ENCODE results near the gene DDA1. TPM values are rescaled to one million over a fixed set of nuclear protein-coding genes. Genes with fewer than 3 reads are reported as not detected.

The DDA1 gene
- total RNA-seq, 1 experiment from 2014 or later = 72.5 TPM

DNA sequence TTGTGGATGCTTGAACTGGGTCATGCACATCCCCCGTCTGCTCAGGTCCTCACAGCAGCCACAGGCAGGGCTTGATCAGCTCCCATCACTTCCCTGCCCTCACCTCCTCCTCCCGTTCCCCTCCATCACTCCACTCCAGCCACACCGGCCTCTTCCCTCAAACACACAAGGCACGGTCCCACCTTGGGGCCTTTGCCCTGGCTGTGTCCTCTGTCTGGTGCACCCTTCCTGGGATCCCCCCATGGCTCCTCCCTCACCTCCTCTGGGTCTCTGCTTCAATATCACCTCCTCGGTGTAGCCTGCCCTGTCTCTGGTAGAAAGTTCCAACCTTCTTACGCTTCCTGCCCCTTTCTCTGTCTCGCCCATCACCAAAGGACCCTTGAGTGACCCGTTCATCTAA lies 44.0 kb downstream of the DDA1 start:
- Histone ChIP-seq H3K4me3 (no peak overlapping the region), H3K4me1 (replicated peaks; ENCODE audit: insufficient read depth) (peaks cover 9% of the 10 kb centered on the region), H3F3A (ENCODE audit: insufficient read depth, low read depth) (0 out of 2 replicates have a peak, but pooled peaks cover 7% of the 10 kb centered on the region), H3K4me2 (no peak overlapping the region), H3K9me2 (ENCODE audit: insufficient read depth) (no peaks in the 10 kb centered on the region), H2AFZ (no peak overlapping the region), H3K79me2 (ENCODE audit: low read depth) (no peaks in the 10 kb centered on the region), H3K27ac (no peak overlapping the region), H3K9me3 (ENCODE audit: insufficient read depth, low read depth) (no peaks in the 10 kb centered on the region), H3K36me3 (ENCODE audit: low read depth) (no peaks in the 10 kb centered on the region), H3K27me3 (ENCODE audit: insufficient read depth, low read depth) (no peaks in the 10 kb centered on the region), H4K20me1 (ENCODE audit: insufficient read depth) (no peaks in the 10 kb centered on the region)
- DNase-seq = no peak
- TF ChIP-seq, protein P1, sequence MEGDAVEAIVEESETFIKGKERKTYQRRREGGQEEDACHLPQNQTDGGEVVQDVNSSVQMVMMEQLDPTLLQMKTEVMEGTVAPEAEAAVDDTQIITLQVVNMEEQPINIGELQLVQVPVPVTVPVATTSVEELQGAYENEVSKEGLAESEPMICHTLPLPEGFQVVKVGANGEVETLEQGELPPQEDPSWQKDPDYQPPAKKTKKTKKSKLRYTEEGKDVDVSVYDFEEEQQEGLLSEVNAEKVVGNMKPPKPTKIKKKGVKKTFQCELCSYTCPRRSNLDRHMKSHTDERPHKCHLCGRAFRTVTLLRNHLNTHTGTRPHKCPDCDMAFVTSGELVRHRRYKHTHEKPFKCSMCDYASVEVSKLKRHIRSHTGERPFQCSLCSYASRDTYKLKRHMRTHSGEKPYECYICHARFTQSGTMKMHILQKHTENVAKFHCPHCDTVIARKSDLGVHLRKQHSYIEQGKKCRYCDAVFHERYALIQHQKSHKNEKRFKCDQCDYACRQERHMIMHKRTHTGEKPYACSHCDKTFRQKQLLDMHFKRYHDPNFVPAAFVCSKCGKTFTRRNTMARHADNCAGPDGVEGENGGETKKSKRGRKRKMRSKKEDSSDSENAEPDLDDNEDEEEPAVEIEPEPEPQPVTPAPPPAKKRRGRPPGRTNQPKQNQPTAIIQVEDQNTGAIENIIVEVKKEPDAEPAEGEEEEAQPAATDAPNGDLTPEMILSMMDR (conservative IDR thresholded peaks at IDR 0.05) = no peak
- TF ChIP-seq EZH2 (IDR thresholded peaks at IDR 0.05; ENCODE audit: low read depth) = no peak
- POLR2A ChIA-PET (ENCODE audit: unreplicated experiment) = no interaction called here
- intact Hi-C loops (cut with micrococcal nuclease; ENCODE audit: unreplicated experiment) = no loop called here
- no TSS peak for BruUV-seq (replicated peaks)
- CTCF ChIA-PET = no interaction called here

DNA sequence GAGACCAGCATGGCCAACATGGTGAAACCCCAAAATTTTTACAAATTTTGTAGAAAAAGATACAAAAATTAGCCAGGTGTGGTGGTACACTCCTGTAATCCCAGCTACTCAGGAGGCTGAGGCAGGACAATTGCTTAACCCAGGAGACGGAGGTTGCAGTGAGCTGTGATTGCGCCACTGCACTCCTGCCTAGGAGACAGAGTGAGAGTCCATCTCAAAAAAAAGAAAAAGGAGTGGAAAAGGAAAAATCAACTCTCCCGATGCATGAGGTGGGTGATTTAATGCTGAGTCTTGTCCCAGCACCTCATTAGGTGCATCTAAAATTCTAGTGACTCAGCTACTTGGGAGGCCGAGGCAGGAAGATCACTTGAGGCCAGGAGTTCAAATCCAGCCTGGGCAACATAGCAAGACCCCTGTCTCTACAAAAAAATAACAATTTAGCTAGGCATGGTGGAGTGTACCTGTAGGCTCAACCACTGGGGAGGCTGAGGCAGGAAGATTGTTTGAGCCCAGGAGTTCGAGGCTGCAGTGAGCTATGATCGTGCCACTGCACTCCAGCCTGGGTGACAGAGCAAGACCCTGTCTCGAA lies 47.8 kb downstream of the DDA1 start:
- Histone ChIP-seq H3K4me2 (no peak overlapping the region), H3K4me1 (replicated peaks; ENCODE audit: insufficient read depth) (no peaks in the 10 kb centered on the region), H3K4me3 (no peak overlapping the region), H3F3A (ENCODE audit: insufficient read depth, low read depth) (0 out of 2 replicates have a peak, but pooled peaks cover 3% of the 10 kb centered on the region), H3K79me2 (ENCODE audit: low read depth) (no peaks in the 10 kb centered on the region), H3K9me3 (ENCODE audit: insufficient read depth, low read depth) (no peaks in the 10 kb centered on the region), H3K27me3 (ENCODE audit: insufficient read depth, low read depth) (no peaks in the 10 kb centered on the region), H2AFZ (no peak overlapping the region), H3K36me3 (ENCODE audit: low read depth) (no peaks in the 10 kb centered on the region), H3K27ac (no peak overlapping the region), H3K9me2 (ENCODE audit: insufficient read depth) (no peaks in the 10 kb centered on the region), H4K20me1 (ENCODE audit: insufficient read depth) (no peaks in the 10 kb centered on the region)
- intact Hi-C loops (cut with micrococcal nuclease; ENCODE audit: unreplicated experiment) = no loop called here
- DNase-seq = no peak
- no TSS peak for BruUV-seq (replicated peaks)
- TF ChIP-seq EZH2 (IDR thresholded peaks at IDR 0.05; ENCODE audit: low read depth) = no peak
- TF ChIP-seq, protein P1 (conservative IDR thresholded peaks at IDR 0.05) = no peak
- CTCF ChIA-PET = interaction anchor here (0.6 kb wide), 1 partner anchor 86 kb away, joined by 12 read pairs; no protein-coding TSS in a partner anchor
- POLR2A ChIA-PET (ENCODE audit: unreplicated experiment) = no interaction called here

DNA sequence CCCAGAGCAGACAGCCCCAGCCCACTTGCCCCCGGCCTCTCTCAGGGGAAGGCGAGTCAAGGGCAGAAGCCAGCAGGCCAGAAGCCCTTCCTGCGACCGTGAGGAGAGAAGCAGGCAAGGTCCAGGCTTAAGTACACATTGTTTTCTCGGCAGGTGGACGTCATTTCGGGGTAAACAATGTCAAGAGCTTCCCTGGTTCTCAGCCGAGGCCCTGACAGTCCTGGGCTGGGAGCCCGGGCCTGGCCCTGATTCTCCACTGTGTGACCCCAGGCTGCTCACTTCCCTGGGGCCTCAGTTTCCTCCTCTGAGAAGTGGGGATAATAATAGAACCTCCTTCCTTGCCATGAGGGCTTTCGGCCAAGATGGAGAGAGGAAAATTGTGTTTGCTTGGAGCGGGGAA lies 48.4 kb downstream of the DDA1 start:
- POLR2A ChIA-PET (ENCODE audit: unreplicated experiment) = no interaction called here
- Histone ChIP-seq H4K20me1 (ENCODE audit: insufficient read depth) (no peaks in the 10 kb centered on the region), H3K9me3 (ENCODE audit: insufficient read depth, low read depth) (no peaks in the 10 kb centered on the region), H3K79me2 (ENCODE audit: low read depth) (no peaks in the 10 kb centered on the region), H3K36me3 (ENCODE audit: low read depth) (no peaks in the 10 kb centered on the region), H3F3A (ENCODE audit: insufficient read depth, low read depth) (0 out of 2 replicates have a peak, but pooled peaks cover 3% of the 10 kb centered on the region), H2AFZ (no peak overlapping the region), H3K27ac (no peak overlapping the region), H3K4me1 (replicated peaks; ENCODE audit: insufficient read depth) (no peaks in the 10 kb centered on the region), H3K4me2 (no peak overlapping the region), H3K27me3 (ENCODE audit: insufficient read depth, low read depth) (no peaks in the 10 kb centered on the region), H3K9me2 (ENCODE audit: insufficient read depth) (no peaks in the 10 kb centered on the region), H3K4me3 (no peak overlapping the region)
- no TSS peak for BruUV-seq (replicated peaks)
- CTCF ChIA-PET = interaction anchor here (0.6 kb wide), 1 partner anchor 85 kb away, joined by 12 read pairs; no protein-coding TSS in a partner anchor
- TF ChIP-seq, protein P1 (conservative IDR thresholded peaks at IDR 0.05) = no peak
- TF ChIP-seq EZH2 (IDR thresholded peaks at IDR 0.05; ENCODE audit: low read depth) = no peak
- intact Hi-C loops (cut with micrococcal nuclease; ENCODE audit: unreplicated experiment) = no loop called here
- DNase-seq = no peak

All from PC-9 (cell line).